ENCODE data around the gene CD34.

Gene CD34

DNA sequence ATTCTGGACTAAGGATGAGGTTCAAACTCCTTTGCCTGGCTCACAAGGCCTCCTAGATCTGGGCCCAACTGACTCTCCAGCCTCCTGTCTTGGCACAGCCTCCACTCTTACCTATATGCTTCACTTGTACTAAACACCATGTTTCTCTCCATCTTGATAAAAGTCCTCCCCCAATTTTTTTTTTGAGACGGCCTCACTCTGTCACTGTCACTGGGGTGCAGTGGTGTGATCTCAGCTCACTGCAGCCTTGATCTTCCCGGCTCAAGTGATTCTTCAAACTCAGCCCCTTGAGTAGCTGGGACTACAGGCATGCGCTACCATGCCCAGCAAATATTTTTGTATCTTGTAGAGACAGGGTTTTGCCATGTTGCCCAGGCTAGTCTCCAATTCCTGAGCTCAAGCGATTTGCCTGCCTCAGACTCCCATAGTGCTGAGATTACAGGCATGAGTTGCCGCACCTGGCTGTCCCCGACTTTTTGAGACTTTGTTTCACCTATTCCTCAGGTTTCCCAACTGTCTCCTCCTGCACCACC lies 39.7 kb downstream of the CD34 start:
- no peak for DNase-seq

- no peak for DNase-seq
Measured at GRCh38 chr1:207870306-207871031, 40.5 kb downstream of the CD34 start.

- DNase-seq = no peak
Measured at GRCh38 chr1:207869859-207870258, 41.1 kb downstream of the CD34 start.

GRCh38 chr1:207868774-207869721 lies 41.9 kb downstream of the CD34 start:
- DNase-seq = peak; percentile 25

- DNase-seq = no peak
Measured at GRCh38 chr1:207868251-207868773, 42.6 kb downstream of the CD34 start.

GRCh38 chr1:207867136-207868109 lies 43.5 kb downstream of the CD34 start:
- DNase-seq = no peak

GRCh38 chr1:207866471-207867135 lies 44.3 kb downstream of the CD34 start:
- no peak for DNase-seq

DNA sequence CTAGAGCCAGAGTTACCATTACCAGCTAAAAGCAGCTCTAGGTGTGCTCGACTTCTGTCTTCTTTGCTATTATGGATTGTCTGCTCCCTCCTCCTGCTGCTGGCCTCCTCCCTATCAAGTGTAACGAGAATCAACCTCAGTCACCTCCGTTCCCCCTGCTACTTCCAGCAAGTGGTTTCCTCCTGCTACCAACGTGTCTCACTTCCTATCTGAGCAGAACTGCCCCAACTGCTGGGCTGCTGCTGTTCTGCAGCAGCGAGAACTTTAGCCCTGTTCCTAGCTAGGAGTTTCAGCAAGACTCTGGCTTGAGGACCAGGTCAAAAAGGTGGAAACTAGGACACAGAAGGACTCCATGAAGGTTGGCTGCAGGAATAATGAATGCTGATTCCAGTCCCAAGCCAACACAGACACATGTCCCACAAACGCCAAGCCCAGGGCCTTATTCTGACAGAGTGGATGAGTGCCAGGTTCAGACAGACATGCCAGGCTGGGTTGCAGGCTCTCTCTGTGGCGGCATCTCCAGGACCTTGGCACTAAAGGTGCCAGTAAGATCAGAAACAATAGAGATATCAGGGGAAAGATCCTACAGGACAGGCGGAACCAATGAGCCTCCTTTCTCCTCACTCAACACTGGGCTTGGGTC lies 46.9 kb downstream of the CD34 start:
- no peak for DNase-seq

DNA sequence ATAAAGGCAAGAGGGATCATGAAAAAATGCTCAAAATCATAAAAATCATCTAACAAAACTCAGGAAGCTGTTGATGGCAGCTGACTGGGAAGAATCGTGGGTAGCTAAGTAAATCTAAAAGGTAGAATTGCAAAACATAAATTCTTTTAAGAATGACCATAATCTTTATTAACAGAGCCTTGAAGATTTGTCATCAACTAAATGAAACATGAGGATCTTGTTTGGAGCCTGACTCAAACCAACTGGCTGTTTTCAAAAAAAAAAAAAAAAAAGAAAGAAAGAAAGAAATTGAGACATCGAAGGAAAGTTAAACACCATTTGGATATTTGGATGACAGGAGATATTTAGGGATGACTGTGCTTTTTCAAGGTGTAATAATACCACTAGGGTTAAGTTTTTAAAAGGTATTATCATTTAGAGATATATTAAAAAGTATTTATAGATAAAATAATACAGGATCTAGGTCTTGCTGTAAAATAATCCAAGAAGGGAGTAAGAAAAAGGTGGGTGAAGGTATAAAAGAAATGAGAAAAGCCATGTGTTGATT lies 48.6 kb downstream of the CD34 start:
- DNase-seq = no peak

- no peak for DNase-seq
Measured at GRCh38 chr1:207861442-207862177, 49.3 kb downstream of the CD34 start.

DNA sequence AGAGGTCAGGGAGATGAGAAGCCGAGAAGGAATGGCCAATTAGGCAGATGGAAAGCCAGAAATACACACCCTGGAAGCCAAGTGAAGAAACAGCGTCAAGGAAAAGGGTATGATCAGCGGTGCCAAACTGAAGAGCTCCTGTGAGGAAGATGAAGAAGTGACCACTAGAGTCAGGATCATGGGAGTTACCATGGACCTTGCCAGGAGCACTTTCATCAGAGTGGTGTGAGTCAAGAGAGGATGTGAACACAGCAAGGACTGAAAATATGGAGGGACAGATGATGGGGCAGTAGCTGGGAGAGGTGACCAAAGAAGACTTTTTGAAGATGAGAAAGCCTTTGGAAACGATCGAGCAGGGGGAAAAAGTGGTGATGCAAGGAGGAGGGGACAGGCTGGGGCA lies 50.4 kb downstream of the CD34 start:
- DNase-seq = no peak

GRCh38 chr1:207858806-207859205 lies 52.1 kb downstream of the CD34 start:
- no peak for DNase-seq

GRCh38 chr1:207858281-207858680 lies 52.6 kb downstream of the CD34 start:
- no peak for DNase-seq

GRCh38 chr1:207857447-207857846 lies 53.5 kb downstream of the CD34 start:
- no peak for DNase-seq

GRCh38 chr1:207856276-207857023 lies 54.5 kb downstream of the CD34 start:
- DNase-seq = no peak

DNA sequence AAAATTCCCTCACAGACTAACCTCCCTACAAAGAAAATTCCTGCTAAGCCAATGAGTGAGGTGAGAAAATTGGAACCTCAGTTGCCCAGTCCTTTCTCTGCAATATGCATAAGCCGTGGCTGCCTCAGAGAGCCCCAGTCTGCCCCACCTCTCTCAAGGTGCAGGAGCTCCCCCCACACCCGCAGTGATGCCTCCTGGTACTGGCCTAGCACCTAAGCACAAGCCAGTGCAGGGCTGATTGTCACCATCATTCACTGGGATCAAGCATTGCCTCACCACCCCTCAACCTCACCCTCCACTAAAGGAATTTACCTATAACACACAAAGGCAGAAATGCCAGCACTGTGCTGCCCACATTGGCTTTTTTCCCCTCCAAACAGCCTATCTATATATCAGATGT lies 56.9 kb downstream of the CD34 start:
- no peak for DNase-seq

- no peak for DNase-seq
Measured at GRCh38 chr1:207853372-207853757, 57.6 kb downstream of the CD34 start.

- DNase-seq = no peak
Measured at GRCh38 chr1:207852576-207853371, 58.2 kb downstream of the CD34 start.

GRCh38 chr1:207851696-207852095 lies 59.2 kb downstream of the CD34 start:
- no peak for DNase-seq
